Panc1 (cell line): Measurements from ENCODE around the gene PSG1.

Source experiments
- CTCF ChIP-seq: fragments of 450-650 bp; IDR thresholded peaks from 2 replicates; pipeline ENCODE4 v1.5.1; 2017; ENCODE audit warnings: mild to moderate bottlenecking
- POLR2AphosphoS5 ChIP-seq: IDR thresholded peaks from 2 replicates; pipeline ENCODE4 v1.6.1; 2012; ENCODE audit warnings: mild to moderate bottlenecking, low read depth, low read length, moderate library complexity

- no peak for TF ChIP-seq CTCF
- TF ChIP-seq POLR2AphosphoS5 = no peak
Measured at GRCh38 chr19:42872608-42873007, 6.9 kb downstream of the PSG1 start.
